ENCODE results near the gene SORBS2. TPM values are rescaled to one million over a fixed set of nuclear protein-coding genes. Genes with fewer than 3 reads are reported as not detected.

The SORBS2 gene
- polyA plus RNA-seq, 2 donors = 22.7 to 33.4 TPM

DNA sequence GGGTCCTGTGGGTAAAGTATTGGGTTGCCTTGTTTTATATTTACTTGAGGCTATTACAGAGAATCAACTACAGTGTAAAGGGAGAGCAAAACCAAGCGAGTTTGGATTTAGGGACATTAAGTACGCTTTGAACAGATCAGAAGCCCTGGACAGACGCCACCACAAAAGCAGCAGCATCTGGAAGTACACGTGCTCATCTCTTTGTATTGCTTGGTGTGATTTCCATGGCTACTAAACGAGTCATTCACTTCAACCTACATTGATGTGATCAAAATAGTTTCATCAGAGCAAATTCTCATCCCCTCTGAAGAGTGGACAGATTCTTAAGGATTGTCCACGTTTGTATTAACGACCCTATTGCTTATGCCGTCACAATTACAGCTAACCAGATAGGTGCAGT lies 85.1 kb downstream of the SORBS2 start:
- H3K4me3 ChIP-seq (ENCODE audit: low read depth in 1 of 2, low read length in 2 of 2) = no peak overlapping the region
- peaks cover 2 to 3% of the 10 kb centered on the region in 2 donors for H3K4me1 ChIP-seq (ENCODE audit: control insufficient read depth in 2 of 2, insufficient read depth in 2 of 2, low read length in 1 of 2)
- no peaks in the 10 kb centered on the region for H3K36me3 ChIP-seq (ENCODE audit: control insufficient read depth in 2 of 2, insufficient read depth in 2 of 2, low read length in 1 of 2)
- H3K9me3 ChIP-seq (ENCODE audit: control insufficient read depth in 2 of 2, insufficient read depth in 1 of 2, low read depth in 1 of 2, low read length in 1 of 2) = no peaks in the 10 kb centered on the region
- H3K27ac ChIP-seq (ENCODE audit: low read depth in 2 of 2, low read length in 1 of 2) = no peak overlapping the region
- WGBS, 2 donors = 52 to 58% methylated on average over 8 of the region's 8 CpGs
- H3K27me3 ChIP-seq (ENCODE audit: control insufficient read depth in 1 of 2, insufficient read depth in 2 of 2, low read length in 2 of 2) = no peaks in the 10 kb centered on the region

DNA sequence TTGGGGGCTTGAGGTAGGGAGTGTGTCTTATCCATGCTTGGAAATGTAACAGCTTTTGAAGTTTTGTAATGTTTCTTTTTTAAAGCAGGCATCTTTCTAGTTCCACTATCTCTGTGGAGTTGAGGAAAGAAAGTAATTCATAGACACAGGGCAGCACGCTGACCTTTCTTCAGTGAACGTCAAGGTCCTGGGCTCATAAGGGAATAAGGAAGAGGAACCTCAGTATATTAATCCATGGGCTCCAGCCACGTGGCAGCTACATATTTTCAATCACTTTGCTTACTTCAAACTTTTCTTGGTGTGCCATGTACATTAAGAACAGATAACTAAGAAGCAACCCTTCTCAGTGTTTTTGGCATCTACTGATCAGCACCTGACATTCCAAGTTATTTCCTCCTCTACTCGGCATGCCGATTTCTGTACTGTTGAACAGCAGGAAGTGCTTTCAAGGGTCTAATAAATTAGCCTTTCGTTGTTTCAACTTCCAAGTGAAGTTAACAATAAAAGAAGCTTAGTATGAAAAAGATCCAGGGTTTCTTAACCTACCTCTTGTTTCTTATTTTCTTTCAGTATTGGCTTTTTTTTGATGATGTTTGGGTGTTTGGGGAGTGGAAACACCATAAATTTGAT lies 88.2 kb downstream of the SORBS2 start:
- H3K27ac ChIP-seq (ENCODE audit: low read depth in 2 of 2, low read length in 1 of 2) = no peak overlapping the region
- 47 to 63% methylated on average over 6 of the region's 6 CpGs for WGBS, 2 donors
- no peaks in the 10 kb centered on the region for H3K4me1 ChIP-seq (ENCODE audit: control insufficient read depth in 2 of 2, insufficient read depth in 2 of 2, low read length in 1 of 2)
- H3K27me3 ChIP-seq (ENCODE audit: control insufficient read depth in 1 of 2, insufficient read depth in 2 of 2, low read length in 2 of 2) = no peaks in the 10 kb centered on the region
- H3K9me3 ChIP-seq (ENCODE audit: control insufficient read depth in 2 of 2, insufficient read depth in 1 of 2, low read depth in 1 of 2, low read length in 1 of 2) = no peaks in the 10 kb centered on the region
- no peak overlapping the region for H3K4me3 ChIP-seq (ENCODE audit: low read depth in 1 of 2, low read length in 2 of 2)
- H3K36me3 ChIP-seq (ENCODE audit: control insufficient read depth in 2 of 2, insufficient read depth in 2 of 2, low read length in 1 of 2) = no peaks in the 10 kb centered on the region

DNA sequence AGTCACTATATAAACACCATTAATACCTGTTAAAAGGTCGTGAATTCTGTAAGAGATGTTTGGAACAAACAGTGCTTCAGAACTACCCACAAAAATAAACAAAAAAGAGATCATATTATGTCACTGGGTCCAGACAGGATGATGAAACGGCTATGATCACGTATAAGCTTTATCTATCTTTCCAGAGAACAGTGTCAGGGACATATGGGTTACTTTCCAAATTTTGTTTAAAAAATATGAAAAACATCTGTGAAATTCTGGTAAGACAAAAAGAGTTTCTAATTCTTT lies 90.0 kb downstream of the SORBS2 start:
- WGBS, 2 donors = 35 to 40% methylated on average over 3 of the region's 3 CpGs
- no peaks in the 10 kb centered on the region for H3K4me1 ChIP-seq (ENCODE audit: control insufficient read depth in 2 of 2, insufficient read depth in 2 of 2, low read length in 1 of 2)
- H3K27me3 ChIP-seq (ENCODE audit: control insufficient read depth in 1 of 2, insufficient read depth in 2 of 2, low read length in 2 of 2) = no peaks in the 10 kb centered on the region
- H3K27ac ChIP-seq (ENCODE audit: low read depth in 2 of 2, low read length in 1 of 2) = no peak overlapping the region
- no peak overlapping the region for H3K4me3 ChIP-seq (ENCODE audit: low read depth in 1 of 2, low read length in 2 of 2)
- no peaks in the 10 kb centered on the region for H3K36me3 ChIP-seq (ENCODE audit: control insufficient read depth in 2 of 2, insufficient read depth in 2 of 2, low read length in 1 of 2)
- no peaks in the 10 kb centered on the region for H3K9me3 ChIP-seq (ENCODE audit: control insufficient read depth in 2 of 2, insufficient read depth in 1 of 2, low read depth in 1 of 2, low read length in 1 of 2)

DNA sequence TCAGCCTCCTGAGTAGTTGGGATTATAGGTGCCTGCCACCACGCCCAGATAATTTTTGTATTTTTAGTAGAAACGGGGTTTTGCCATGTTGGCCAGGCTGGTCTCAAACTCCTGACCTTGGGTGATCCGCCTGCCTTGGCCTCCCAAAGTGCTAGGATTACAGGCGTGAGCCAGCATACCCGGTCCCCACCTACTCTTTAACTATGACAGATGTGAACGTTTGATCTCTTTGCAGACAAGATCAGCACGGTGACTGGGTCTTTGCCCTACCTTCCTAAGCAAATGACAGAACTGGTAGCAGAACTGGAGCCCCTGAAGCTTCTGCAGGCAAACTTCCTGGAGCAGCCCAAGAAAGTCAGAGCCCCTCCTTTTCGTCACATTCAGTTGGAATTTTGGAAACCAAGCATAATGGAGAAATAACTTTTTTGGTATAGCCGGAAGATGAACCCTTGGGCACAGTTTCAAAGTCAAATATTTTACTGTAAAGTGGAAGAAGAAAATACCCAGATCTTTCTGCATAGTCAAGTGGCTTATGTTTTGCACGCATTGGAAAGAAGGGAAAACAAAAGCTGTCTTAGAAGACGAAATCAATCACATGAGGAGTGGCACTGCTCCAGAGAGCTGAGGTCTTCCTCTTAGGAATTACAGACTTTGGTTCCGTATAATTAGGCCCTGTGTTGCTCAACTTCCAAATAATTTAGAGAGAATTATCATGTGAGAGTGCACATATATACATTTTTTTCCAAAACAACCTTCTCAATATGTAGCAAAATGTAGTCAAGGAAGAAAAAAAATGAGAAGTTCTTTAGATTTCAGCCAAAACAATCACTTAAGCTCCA lies 90.6 kb downstream of the SORBS2 start:
- no peak overlapping the region for H3K4me3 ChIP-seq (ENCODE audit: low read depth in 1 of 2, low read length in 2 of 2)
- 42 to 53% methylated on average over 12 of the region's 12 CpGs for WGBS, 2 donors
- no peaks in the 10 kb centered on the region for H3K4me1 ChIP-seq (ENCODE audit: control insufficient read depth in 2 of 2, insufficient read depth in 2 of 2, low read length in 1 of 2)
- H3K27me3 ChIP-seq (ENCODE audit: control insufficient read depth in 1 of 2, insufficient read depth in 2 of 2, low read length in 2 of 2) = no peaks in the 10 kb centered on the region
- peak overlapping the region; percentile 31 to 55 for H3K27ac ChIP-seq (ENCODE audit: low read depth in 2 of 2, low read length in 1 of 2)
- H3K36me3 ChIP-seq (ENCODE audit: control insufficient read depth in 2 of 2, insufficient read depth in 2 of 2, low read length in 1 of 2) = no peaks in the 10 kb centered on the region
- H3K9me3 ChIP-seq (ENCODE audit: control insufficient read depth in 2 of 2, insufficient read depth in 1 of 2, low read depth in 1 of 2, low read length in 1 of 2) = no peaks in the 10 kb centered on the region

DNA sequence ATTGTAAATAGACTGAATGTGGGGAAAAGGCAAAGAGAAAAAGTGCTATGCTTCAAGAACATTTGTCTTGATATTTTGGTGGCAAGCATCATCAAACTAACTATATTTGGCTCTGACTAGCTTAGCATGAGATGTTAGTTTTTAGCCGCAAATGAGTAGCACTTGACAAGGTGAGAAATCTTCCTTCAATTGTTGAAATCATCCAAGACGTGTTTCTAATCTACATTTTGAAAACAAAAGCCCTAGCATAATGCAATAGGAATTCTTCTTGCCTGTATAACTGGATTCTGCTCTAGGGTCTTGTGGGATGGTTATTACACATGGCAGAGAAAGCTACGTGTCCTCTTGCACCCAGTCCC lies 92.5 kb downstream of the SORBS2 start:
- 69 to 73% methylated on average over 3 of the region's 3 CpGs for WGBS, 2 donors
- Histone ChIP-seq H3K27me3 (ENCODE audit: control insufficient read depth in 1 of 2, insufficient read depth in 2 of 2, low read length in 2 of 2) (no peaks in the 10 kb centered on the region), H3K4me3 (ENCODE audit: low read depth in 1 of 2, low read length in 2 of 2) (no peak overlapping the region), H3K36me3 (ENCODE audit: control insufficient read depth in 2 of 2, insufficient read depth in 2 of 2, low read length in 1 of 2) (no peaks in the 10 kb centered on the region), H3K9me3 (ENCODE audit: control insufficient read depth in 2 of 2, insufficient read depth in 1 of 2, low read depth in 1 of 2, low read length in 1 of 2) (no peaks in the 10 kb centered on the region), H3K27ac (ENCODE audit: low read depth in 2 of 2, low read length in 1 of 2) (no peak overlapping the region), H3K4me1 (ENCODE audit: control insufficient read depth in 2 of 2, insufficient read depth in 2 of 2, low read length in 1 of 2) (peaks cover 0 to 3% of the 10 kb centered on the region in 2 donors)

DNA sequence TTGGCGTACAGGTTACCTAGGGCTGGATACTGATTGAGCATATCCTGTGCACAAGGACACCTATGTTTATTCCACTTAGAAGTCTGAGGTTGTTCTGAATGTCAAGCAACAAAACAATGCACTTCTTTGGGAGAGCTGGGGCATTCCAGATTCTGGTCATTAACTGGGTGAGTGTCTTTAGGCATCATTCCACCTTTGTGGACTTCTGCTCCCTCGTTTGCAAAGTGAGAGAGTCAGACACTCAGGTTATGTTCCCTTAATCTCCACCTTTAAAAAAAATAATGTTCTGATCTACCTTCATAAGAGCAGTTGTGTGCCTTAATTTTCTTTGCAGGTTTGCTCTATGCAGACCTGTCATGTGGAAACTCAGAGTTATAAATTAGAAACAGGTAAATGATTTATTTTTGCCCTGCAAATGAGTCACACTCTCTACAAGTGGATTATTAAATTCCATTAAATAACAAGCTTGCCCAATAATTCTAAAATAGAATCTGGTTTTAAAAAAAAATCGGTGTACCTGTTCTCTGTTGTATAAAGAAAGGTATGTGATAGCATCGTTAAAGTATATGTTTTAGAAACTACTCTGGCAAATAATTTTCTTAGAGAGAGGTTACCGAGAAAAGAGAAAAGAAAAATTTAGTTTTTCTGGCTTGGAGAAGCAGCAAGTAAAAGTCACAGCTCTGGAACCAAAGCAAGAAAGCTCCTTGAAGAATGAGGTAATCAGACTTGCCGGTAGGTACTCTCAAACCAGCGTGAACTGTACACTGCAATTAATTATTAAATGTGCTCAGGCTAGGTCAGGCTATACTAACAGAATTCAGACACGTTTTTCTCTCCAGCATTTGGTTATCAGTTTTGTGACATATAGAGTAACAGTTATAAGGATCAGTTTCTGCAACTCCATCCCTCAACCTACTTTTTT lies 93.2 kb downstream of the SORBS2 start:
- H3K36me3 ChIP-seq (ENCODE audit: control insufficient read depth in 2 of 2, insufficient read depth in 2 of 2, low read length in 1 of 2) = no peaks in the 10 kb centered on the region
- peaks cover 0 to 3% of the 10 kb centered on the region in 2 donors for H3K4me1 ChIP-seq (ENCODE audit: control insufficient read depth in 2 of 2, insufficient read depth in 2 of 2, low read length in 1 of 2)
- 40 to 45% methylated on average over 8 of the region's 8 CpGs for WGBS, 2 donors

DNA sequence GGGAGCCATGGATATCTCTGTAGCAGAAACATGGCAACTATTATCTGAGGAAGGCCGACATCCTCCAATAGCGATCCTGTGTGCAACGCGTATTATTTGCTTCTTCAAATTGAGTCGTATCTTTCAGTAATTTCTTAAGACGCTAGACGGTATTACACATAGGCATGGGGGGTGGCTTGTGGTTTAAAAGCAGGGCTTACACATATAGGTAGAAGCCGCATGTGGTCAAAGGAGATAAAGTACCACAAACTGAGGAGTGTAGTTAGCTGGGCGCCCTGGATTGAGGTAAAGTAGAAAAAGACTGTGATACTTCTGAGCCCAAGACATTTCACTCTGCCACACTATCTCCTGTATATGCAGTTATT lies 94.6 kb downstream of the SORBS2 start:
- peaks cover 0 to 3% of the 10 kb centered on the region in 2 donors for H3K4me1 ChIP-seq (ENCODE audit: control insufficient read depth in 2 of 2, insufficient read depth in 2 of 2, low read length in 1 of 2)
- H3K36me3 ChIP-seq (ENCODE audit: control insufficient read depth in 2 of 2, insufficient read depth in 2 of 2, low read length in 1 of 2) = no peaks in the 10 kb centered on the region
- no peaks in the 10 kb centered on the region for H3K9me3 ChIP-seq (ENCODE audit: control insufficient read depth in 2 of 2, insufficient read depth in 1 of 2, low read depth in 1 of 2, low read length in 1 of 2)
- no peak overlapping the region for H3K27ac ChIP-seq (ENCODE audit: low read depth in 2 of 2, low read length in 1 of 2)
- no peak overlapping the region for H3K4me3 ChIP-seq (ENCODE audit: low read depth in 1 of 2, low read length in 2 of 2)
- H3K27me3 ChIP-seq (ENCODE audit: control insufficient read depth in 1 of 2, insufficient read depth in 2 of 2, low read length in 2 of 2) = no peaks in the 10 kb centered on the region
- 86 to 94% methylated on average over 9 of the region's 9 CpGs for WGBS, 2 donors

More for the DNA sequence above, 93.2 kb downstream of the SORBS2 start:
- H3K9me3 ChIP-seq (ENCODE audit: control insufficient read depth in 2 of 2, insufficient read depth in 1 of 2, low read depth in 1 of 2, low read length in 1 of 2) = no peaks in the 10 kb centered on the region
- H3K4me3 ChIP-seq (ENCODE audit: low read depth in 1 of 2, low read length in 2 of 2) = no peak overlapping the region
- H3K27me3 ChIP-seq (ENCODE audit: control insufficient read depth in 1 of 2, insufficient read depth in 2 of 2, low read length in 2 of 2) = no peaks in the 10 kb centered on the region
- no peak overlapping the region for H3K27ac ChIP-seq (ENCODE audit: low read depth in 2 of 2, low read length in 1 of 2)

DNA sequence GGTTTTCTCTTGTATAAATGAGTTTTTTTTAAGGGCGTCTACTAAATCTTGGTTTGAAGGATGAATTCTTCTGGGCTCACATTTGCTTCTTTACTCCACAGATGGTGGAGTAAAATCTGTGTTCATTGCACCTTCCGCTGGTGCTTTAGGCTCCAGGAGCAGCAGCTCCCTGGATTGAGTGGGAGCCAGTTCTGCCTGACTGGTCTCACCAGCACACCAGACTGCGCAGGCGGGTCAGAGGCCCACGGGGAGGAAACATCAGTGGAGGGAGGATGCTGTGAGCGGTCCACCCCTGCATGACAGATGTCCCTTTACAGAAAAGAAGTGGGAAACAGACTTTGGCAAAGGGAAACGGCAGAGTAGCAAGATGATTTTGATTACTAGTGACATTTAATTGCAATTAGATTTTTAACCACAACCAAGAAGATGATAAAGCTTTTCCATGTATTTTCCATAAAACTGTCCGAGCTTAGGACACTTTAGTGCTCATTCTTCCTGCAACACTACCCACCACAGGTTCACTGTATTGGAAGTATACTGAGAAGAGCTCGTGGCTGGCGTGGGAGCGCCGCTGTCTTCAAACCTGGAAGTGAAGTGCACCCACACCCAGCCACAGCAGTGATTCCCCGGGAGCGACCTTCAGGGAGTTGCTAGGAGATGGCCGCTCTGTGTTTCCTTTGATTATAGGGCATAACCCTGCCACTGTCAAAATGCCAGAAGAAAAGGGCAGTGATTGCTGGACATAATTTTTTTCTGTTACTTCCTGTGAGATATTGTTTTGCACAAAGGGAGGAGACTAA lies 95.2 kb downstream of the SORBS2 start:
- 79 to 83% methylated on average over 15 of the region's 15 CpGs for WGBS, 2 donors
- Histone ChIP-seq H3K27ac (ENCODE audit: low read depth in 2 of 2, low read length in 1 of 2) (no peak overlapping the region), H3K27me3 (ENCODE audit: control insufficient read depth in 1 of 2, insufficient read depth in 2 of 2, low read length in 2 of 2) (no peaks in the 10 kb centered on the region), H3K36me3 (ENCODE audit: control insufficient read depth in 2 of 2, insufficient read depth in 2 of 2, low read length in 1 of 2) (no peaks in the 10 kb centered on the region), H3K4me3 (ENCODE audit: low read depth in 1 of 2, low read length in 2 of 2) (no peak overlapping the region), H3K4me1 (ENCODE audit: control insufficient read depth in 2 of 2, insufficient read depth in 2 of 2, low read length in 1 of 2) (peaks cover 0 to 3% of the 10 kb centered on the region in 2 donors), H3K9me3 (ENCODE audit: control insufficient read depth in 2 of 2, insufficient read depth in 1 of 2, low read depth in 1 of 2, low read length in 1 of 2) (no peaks in the 10 kb centered on the region)

DNA sequence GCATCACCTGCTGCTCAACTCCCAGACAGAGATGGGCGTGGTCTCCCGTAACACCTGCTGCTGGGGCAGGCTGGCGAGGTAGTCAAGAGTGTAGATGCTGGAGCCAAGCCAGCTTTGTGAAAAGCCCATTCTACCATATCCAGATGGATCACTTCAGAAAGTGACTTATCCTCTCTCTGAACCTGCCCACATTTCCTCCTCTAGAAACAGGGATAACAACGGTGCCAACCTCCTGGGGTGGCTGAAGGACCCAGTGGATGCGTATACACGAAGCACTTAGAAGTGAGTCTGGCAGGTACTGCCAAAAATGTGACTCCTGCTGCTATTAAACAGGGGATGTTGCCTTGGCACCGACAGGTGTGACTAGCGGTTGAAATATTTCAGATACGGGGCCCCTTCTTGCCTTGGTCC lies 95.8 kb downstream of the SORBS2 start:
- H3K27ac ChIP-seq (ENCODE audit: low read depth in 2 of 2, low read length in 1 of 2) = peak overlapping the region in 1 of 2 donors; percentile 4
- WGBS, 2 donors = 67% methylated on average over 9 of the region's 9 CpGs
- H3K27me3 ChIP-seq (ENCODE audit: control insufficient read depth in 1 of 2, insufficient read depth in 2 of 2, low read length in 2 of 2) = no peaks in the 10 kb centered on the region
- H3K9me3 ChIP-seq (ENCODE audit: control insufficient read depth in 2 of 2, insufficient read depth in 1 of 2, low read depth in 1 of 2, low read length in 1 of 2) = no peaks in the 10 kb centered on the region
- no peak overlapping the region for H3K4me3 ChIP-seq (ENCODE audit: low read depth in 1 of 2, low read length in 2 of 2)
- no peaks in the 10 kb centered on the region for H3K36me3 ChIP-seq (ENCODE audit: control insufficient read depth in 2 of 2, insufficient read depth in 2 of 2, low read length in 1 of 2)
- peaks cover 0 to 3% of the 10 kb centered on the region in 2 donors for H3K4me1 ChIP-seq (ENCODE audit: control insufficient read depth in 2 of 2, insufficient read depth in 2 of 2, low read length in 1 of 2)
